Panc1 (cell line): ENCODE data around the gene AATF. TPM values are rescaled to one million over a fixed set of nuclear protein-coding genes. Genes with fewer than 3 reads are reported as not detected.

Experiments
- ATAC-seq: fragments of 200-7000 bp; cut with Tn5 transposase; 2 replicates; pipeline ENCODE4 v1.9.1; 2020; ENCODE audit warnings: mild to moderate bottlenecking, moderate library complexity
- BruUV-seq: library from RNA; stranded (reverse); fragments of 400-500 nt; replicated peaks from 2 replicates; lab custom pipeline; 2021; lab: Mats Ljungman, UMichigan
- CTCF ChIA-PET: fragments of 300-600 bp; sonication (Branson Sonifier 250); formaldehyde crosslinking; loops from one replicate; lab custom pipeline; 2022; ENCODE audit warnings: antibody characterized with exemption; lab: Charles Lee
- POLR2A ChIA-PET: fragments of 300-600 bp; sonication (Branson Sonifier 250); formaldehyde crosslinking; loops from one replicate; lab custom pipeline; 2022; ENCODE audit warnings: antibody characterized with exemption; lab: Charles Lee
- DNase-seq: peaks from one replicate; pipeline ENCODE4 v3.0.0-alpha.2; 2010; ENCODE audit warnings: low read depth, low spot score
- H3K27ac ChIP-seq: 2 replicates; pipeline ENCODE4 v1.5.1; 2011; ENCODE audit warnings: mild to moderate bottlenecking, low read length, inconsistent platforms
- H3K27me3 ChIP-seq: fragments of 200-500 bp; sonication (Bioruptor generic); 2 replicates; pipeline ENCODE4 v1.6.0; 2014; ENCODE audit warnings: low read length, inconsistent platforms; ENCODE audit not compliant: control insufficient read depth, insufficient read depth
- H3K36me3 ChIP-seq: fragments of 200-500 bp; sonication (Bioruptor generic); 2 replicates; pipeline ENCODE4 v1.5.1; 2014; ENCODE audit warnings: inconsistent platforms, mild to moderate bottlenecking, low read length, moderate library complexity; ENCODE audit not compliant: control insufficient read depth, insufficient read depth
- H3K4me1 ChIP-seq: 2 replicates; pipeline ENCODE4 v1.5.1; 2011; ENCODE audit warnings: inconsistent platforms, mild to moderate bottlenecking, low read length, moderate library complexity; ENCODE audit not compliant: control insufficient read depth, insufficient read depth
- H3K4me3 ChIP-seq, 2 experiments: 2 replicates each; pipeline ENCODE4 v1.5.1; 2011 to 2012; ENCODE audit warnings: low read depth in 2 of 2, low read length in 2 of 2, mild to moderate bottlenecking in 2 of 2, inconsistent platforms in 1 of 2, moderate library complexity in 1 of 2
- H3K9me3 ChIP-seq: fragments of 200-500 bp; sonication (Bioruptor generic); 2 replicates; pipeline ENCODE4 v1.5.1; 2014; ENCODE audit warnings: low read depth, mild to moderate bottlenecking, inconsistent platforms, low read length, moderate library complexity; ENCODE audit not compliant: control insufficient read depth, insufficient read depth
- POLR2AphosphoS5 ChIP-seq: IDR thresholded peaks from 2 replicates; pipeline ENCODE4 v1.6.1; 2012; ENCODE audit warnings: mild to moderate bottlenecking, low read depth, low read length, moderate library complexity
- SIN3A ChIP-seq: IDR thresholded peaks from 2 replicates; pipeline ENCODE4 v1.6.1; 2012; ENCODE audit warnings: low read depth, mild to moderate bottlenecking, low read length, moderate library complexity, borderline replicate concordance; ENCODE audit not compliant: insufficient read depth
- TCF7L2 ChIP-seq: IDR thresholded peaks from 2 replicates; pipeline ENCODE4 v1.6.1; 2011; ENCODE audit warnings: mild to moderate bottlenecking, low read depth, low read length, inconsistent platforms
- in situ Hi-C: cut with HindIII; loops from 2 replicates; pipeline ENCODE4 v1.10.0; 2016; ENCODE audit warnings: low sequenced_read_pairs, low pct_unique_long_range_greater_than_20kb
- intact Hi-C: fragments of 100-400 bp; cut with micrococcal nuclease; formaldehyde crosslinking; loops from one replicate; pipeline ENCODE4 v1.10.0; 2022; ENCODE audit not compliant: unreplicated experiment
- total RNA-seq: library from RNA; stranded (reverse); gene quantifications from one replicate; pipeline ENCODE4 v1.2.1, GENCODE V29; 2021; ENCODE audit not compliant: unreplicated experiment
- TF ChIP-seq, protein P1 (sequence below): fragments of 450-650 bp; IDR thresholded peaks from 2 replicates; pipeline ENCODE4 v1.5.1; 2017; ENCODE audit warnings: mild to moderate bottlenecking
- TF ChIP-seq, protein P2 (sequence below), 2 experiments: IDR thresholded peaks; 2 replicates each; pipeline ENCODE4 v1.6.1; 2011 to 2012; ENCODE audit warnings: low read depth in 2 of 2, control low read depth in 1 of 2, low read length in 1 of 2, mild to moderate bottlenecking in 1 of 2, moderate library complexity in 1 of 2; ENCODE audit not compliant: insufficient read depth in 1 of 2

The AATF gene
- total RNA-seq, 1 experiment from 2014 or later = 58.1 TPM

DNA sequence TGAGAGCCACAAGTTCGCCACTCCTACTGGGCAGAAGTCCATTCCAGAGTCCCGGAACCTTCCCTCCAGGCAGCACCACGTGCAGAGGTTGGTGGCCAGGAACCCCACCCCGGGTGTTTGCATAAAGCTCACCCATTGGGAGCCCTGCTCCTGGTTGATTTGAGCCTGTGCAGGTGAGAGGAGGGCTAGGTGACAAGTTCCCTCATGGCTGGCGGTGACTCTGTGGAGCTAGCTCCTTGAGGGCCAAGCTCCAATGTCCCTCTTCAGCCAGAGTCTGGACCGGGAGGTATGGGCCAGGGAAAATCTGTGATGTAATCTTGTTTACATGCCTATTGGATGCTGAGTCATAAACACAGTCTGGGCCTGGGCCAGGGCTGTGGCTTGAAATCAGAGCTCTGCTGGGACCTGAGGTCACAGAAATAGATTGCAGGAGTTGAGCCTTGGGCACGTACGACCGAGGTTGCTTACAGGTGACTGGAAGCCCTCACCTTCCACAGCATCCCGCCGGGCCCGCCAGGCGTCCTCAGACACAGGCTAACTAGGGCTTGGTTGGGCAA lies 118.9 kb downstream of the AATF start:
- in situ Hi-C loops = no loop called here
- peaks cover 11% of the 10 kb centered on the region for H3K4me1 ChIP-seq
- H3K9me3 ChIP-seq = no peaks in the 10 kb centered on the region
- DNase-seq (peak; percentile 27), ATAC-seq (peak; percentile 91)
- no peak overlapping the region for H3K4me3 ChIP-seq
- TF ChIP-seq POLR2AphosphoS5 = no peak
- no peak for TF ChIP-seq TCF7L2
- no peak overlapping the region for H3K27ac ChIP-seq
- ChIA-PET CTCF (no interaction called here), POLR2A (no interaction called here)
- no TSS peak for BruUV-seq
- H3K27me3 ChIP-seq = no peaks in the 10 kb centered on the region
- H3K36me3 ChIP-seq = no peaks in the 10 kb centered on the region
- intact Hi-C loops = no loop called here

DNA sequence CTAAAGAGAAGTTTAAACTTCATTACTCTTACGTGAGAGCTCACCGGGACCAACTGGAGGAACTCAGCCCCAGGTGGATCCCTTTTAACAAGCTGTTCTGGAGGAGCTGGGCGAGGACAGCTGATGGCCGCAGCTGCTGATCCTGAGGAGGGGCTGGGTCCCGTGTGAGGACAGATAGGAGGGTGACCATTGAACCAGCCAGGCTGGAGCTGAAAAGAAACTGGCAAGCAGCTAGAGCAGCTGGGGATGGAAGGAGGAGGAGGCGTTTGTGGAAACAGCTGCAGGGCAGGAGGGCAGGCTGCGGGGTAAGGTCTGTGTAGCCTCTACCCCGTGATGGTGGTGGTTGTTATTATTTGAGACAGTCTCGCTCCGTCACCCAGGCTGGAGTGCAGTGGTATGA lies 119.5 kb downstream of the AATF start:
- POLR2A ChIA-PET = no interaction called here
- ATAC-seq = peak; percentile 45; the same call in 1 of the 2 replicates
- no peak for TF ChIP-seq SIN3A
- TF ChIP-seq, protein P1, sequence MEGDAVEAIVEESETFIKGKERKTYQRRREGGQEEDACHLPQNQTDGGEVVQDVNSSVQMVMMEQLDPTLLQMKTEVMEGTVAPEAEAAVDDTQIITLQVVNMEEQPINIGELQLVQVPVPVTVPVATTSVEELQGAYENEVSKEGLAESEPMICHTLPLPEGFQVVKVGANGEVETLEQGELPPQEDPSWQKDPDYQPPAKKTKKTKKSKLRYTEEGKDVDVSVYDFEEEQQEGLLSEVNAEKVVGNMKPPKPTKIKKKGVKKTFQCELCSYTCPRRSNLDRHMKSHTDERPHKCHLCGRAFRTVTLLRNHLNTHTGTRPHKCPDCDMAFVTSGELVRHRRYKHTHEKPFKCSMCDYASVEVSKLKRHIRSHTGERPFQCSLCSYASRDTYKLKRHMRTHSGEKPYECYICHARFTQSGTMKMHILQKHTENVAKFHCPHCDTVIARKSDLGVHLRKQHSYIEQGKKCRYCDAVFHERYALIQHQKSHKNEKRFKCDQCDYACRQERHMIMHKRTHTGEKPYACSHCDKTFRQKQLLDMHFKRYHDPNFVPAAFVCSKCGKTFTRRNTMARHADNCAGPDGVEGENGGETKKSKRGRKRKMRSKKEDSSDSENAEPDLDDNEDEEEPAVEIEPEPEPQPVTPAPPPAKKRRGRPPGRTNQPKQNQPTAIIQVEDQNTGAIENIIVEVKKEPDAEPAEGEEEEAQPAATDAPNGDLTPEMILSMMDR = no peak
- TF ChIP-seq POLR2AphosphoS5 = no peak
- TF ChIP-seq, protein P2, sequence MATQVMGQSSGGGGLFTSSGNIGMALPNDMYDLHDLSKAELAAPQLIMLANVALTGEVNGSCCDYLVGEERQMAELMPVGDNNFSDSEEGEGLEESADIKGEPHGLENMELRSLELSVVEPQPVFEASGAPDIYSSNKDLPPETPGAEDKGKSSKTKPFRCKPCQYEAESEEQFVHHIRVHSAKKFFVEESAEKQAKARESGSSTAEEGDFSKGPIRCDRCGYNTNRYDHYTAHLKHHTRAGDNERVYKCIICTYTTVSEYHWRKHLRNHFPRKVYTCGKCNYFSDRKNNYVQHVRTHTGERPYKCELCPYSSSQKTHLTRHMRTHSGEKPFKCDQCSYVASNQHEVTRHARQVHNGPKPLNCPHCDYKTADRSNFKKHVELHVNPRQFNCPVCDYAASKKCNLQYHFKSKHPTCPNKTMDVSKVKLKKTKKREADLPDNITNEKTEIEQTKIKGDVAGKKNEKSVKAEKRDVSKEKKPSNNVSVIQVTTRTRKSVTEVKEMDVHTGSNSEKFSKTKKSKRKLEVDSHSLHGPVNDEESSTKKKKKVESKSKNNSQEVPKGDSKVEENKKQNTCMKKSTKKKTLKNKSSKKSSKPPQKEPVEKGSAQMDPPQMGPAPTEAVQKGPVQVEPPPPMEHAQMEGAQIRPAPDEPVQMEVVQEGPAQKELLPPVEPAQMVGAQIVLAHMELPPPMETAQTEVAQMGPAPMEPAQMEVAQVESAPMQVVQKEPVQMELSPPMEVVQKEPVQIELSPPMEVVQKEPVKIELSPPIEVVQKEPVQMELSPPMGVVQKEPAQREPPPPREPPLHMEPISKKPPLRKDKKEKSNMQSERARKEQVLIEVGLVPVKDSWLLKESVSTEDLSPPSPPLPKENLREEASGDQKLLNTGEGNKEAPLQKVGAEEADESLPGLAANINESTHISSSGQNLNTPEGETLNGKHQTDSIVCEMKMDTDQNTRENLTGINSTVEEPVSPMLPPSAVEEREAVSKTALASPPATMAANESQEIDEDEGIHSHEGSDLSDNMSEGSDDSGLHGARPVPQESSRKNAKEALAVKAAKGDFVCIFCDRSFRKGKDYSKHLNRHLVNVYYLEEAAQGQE (IDR thresholded peaks at IDR 0.05; ENCODE audit: insufficient read depth in 1 of 2, low read depth in 2 of 2, low read length in 1 of 2) = no peak
- no peak for TF ChIP-seq TCF7L2
- no peaks in the 10 kb centered on the region for H3K36me3 ChIP-seq
- H3K4me1 ChIP-seq = peaks cover 11% of the 10 kb centered on the region
- no peaks in the 10 kb centered on the region for H3K9me3 ChIP-seq
- H3K4me3 ChIP-seq = no peak overlapping the region
- intact Hi-C loops (no loop called here), in situ Hi-C loops (no loop called here)
- H3K27ac ChIP-seq = no peak overlapping the region
- no peaks in the 10 kb centered on the region for H3K27me3 ChIP-seq
- CTCF ChIA-PET = no interaction called here
- no TSS peak for BruUV-seq
- DNase-seq = no peak

DNA sequence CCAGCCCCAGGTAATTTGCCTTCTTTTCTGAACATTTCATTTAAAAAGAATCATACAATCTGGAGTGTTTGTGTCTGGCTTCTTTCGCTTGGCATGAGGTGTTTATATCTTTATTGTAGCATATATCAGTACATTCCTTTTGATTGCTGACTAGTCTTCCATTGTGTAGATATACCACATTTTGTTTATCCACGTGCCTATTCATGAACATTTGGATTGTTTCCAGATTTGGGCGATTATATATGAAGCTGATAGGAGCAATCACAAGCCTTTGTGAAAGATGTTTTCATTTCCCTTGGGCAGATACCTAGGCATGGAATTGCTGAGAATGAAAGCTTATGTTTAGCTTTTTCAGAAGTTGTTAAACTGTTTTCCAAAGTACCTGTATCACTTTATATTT lies 120.3 kb downstream of the AATF start:
- peaks cover 11% of the 10 kb centered on the region for H3K4me1 ChIP-seq
- in situ Hi-C loops (no loop called here), intact Hi-C loops (no loop called here)
- DNase-seq (no peak), ATAC-seq (no peak)
- no peak overlapping the region for H3K4me3 ChIP-seq
- H3K27me3 ChIP-seq = no peaks in the 10 kb centered on the region
- H3K36me3 ChIP-seq = no peaks in the 10 kb centered on the region
- CTCF ChIA-PET = no interaction called here
- H3K9me3 ChIP-seq = no peaks in the 10 kb centered on the region
- H3K27ac ChIP-seq = no peak overlapping the region
- BruUV-seq = no TSS peak
- POLR2A ChIA-PET = no interaction called here
- TF ChIP-seq SIN3A = no peak
- TF ChIP-seq, protein P1 = no peak
- no peak for TF ChIP-seq TCF7L2
- TF ChIP-seq, protein P2 (IDR thresholded peaks at IDR 0.05; ENCODE audit: insufficient read depth in 1 of 2, low read depth in 2 of 2, low read length in 1 of 2) = no peak
- no peak for TF ChIP-seq POLR2AphosphoS5
